Posterior vena cava (tissue), 2 donors: Measurements from ENCODE around the gene NKAIN2. TPM values are rescaled to one million over a fixed set of nuclear protein-coding genes. Genes with fewer than 3 reads are reported as not detected.
"Not testable (repeated sequence)": the region's sequence is repeated elsewhere in the genome, so short reads cannot be mapped to it uniquely, and the experiment has no call there.

Source experiments
- DNase-seq: peaks from one replicate; pipeline ENCODE4 v3.0.0-alpha.2; 2020; ENCODE audit warnings: low spot score
- intact Hi-C, 2 donors: fragments of 100-400 bp; cut with DNase I; formaldehyde crosslinking; loops; one replicate each; pipeline versions ENCODE4 v1.14.1 to v1.14.2; 2022 to 2023
- total RNA-seq, 2 donors: library from RNA; stranded (reverse); fragmentation: NEBNext Ultra II Directional; extraction: Animal tissue kit (Norgen Biotek cat#: 25700); gene quantifications; one replicate each; pipeline ENCODE4 v1.2.1, GENCODE V29; 2021
- donor health status: DM: yes; HTN: yes; CAD: no.
- donor health status: DM: yes; HTN: yes; CAD: no.

Gene NKAIN2
- total RNA-seq, 2 donors from 2014 or later, result 0.23 to 0.81 TPM

- DNase-seq, result no peak
- intact Hi-C loops, result no loop called here
Observed at GRCh38 chr6:124560873-124561567, 757.4 kb downstream of the NKAIN2 start.

- no peak for DNase-seq
- intact Hi-C loops, result no loop called here
Observed at GRCh38 chr6:124561635-124562130, 758.0 kb downstream of the NKAIN2 start.

DNA sequence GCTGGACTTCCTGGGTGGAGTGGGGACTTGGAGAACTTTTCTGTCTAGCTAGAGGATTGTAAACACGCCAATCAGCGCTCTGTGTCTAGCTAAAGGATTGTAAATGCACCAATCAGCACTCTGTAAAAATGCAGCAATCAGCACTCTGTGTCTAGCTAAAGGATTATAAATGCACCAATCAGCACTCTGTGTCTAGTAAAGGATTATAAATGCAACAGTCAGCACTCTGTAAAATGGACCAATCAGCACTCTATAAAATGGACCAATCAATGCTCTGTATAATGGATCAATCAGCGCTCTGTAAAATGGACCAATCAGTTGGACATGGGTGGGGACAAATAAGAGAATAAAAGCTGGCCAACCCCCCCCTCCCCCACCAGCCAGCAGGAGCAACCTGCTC is 760.5 kb downstream of the NKAIN2 start:
- DNase-seq, intact Hi-C loops: not testable (repeated sequence)

GRCh38 chr6:124567401-124567800 is 763.7 kb downstream of the NKAIN2 start:
- intact Hi-C loops, result no loop called here
- no peak for DNase-seq

DNA sequence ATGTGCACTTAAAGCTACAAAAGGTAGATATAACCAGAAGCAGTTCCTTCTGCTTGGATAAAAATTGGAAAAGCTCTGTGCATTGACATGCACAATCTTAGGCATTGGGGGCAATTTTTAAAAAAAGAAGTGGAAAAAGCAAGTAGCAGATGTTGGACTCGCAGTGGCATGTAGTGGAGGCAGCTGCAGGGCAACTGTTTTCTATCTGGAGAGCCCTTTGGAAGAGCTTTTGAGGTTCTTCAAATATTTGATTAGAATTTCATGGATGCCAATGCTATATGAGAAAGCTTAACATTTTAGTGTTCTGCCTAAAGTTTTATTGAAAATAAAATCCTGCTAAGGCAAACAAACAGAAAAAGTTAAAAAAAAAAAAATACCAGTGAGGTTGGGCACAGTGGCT is 770.3 kb downstream of the NKAIN2 start:
- intact Hi-C loops, result no loop called here
- no peak for DNase-seq

DNA sequence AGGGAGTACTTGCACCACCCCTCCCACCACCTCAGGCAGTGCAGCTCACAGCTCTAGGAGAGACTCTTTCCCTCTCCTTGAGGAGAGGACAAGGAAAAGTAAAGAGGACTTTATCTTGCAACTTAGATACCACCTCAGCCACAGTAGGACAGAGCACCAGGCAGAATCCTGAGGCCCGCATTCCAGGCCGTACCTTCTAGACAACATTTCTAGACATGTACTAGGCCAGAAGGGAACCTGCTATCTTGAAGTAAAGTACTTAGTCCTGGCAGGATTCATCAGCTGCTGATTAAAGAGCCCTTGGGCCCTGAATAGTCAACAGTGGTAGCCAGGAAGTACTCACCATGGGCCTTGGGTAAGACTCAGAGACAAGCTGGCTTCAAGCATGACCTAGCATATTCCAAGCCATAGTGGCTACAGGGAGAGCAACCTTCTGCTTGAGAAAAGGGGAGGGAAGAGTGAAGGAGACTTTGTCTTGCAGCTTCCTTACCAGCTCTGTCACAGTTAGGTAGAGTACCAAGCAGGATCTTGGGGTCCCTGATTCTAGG is 774.1 kb downstream of the NKAIN2 start:
- DNase-seq, result no peak
- intact Hi-C loops, result no loop called here

DNA sequence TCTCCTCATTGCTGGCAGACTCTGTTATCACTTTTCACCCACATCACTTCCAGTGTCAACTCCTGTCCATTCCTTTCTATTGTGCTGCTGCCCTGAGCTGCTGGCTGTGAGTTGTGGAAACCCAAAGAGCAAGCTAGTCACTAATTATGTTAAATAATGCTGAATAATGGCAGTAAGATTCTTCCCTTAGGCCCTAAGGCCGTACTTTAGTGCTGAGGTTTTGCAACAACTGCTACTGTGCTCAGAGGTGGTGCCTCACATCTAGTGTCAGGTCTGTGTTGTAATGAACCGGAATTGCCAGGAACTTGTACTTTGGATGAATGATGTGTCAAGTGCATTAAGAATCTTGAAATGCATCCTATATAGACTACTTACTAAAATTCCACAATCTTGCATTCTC is 786.3 kb downstream of the NKAIN2 start:
- intact Hi-C loops, result no loop called here
- no peak for DNase-seq

DNA sequence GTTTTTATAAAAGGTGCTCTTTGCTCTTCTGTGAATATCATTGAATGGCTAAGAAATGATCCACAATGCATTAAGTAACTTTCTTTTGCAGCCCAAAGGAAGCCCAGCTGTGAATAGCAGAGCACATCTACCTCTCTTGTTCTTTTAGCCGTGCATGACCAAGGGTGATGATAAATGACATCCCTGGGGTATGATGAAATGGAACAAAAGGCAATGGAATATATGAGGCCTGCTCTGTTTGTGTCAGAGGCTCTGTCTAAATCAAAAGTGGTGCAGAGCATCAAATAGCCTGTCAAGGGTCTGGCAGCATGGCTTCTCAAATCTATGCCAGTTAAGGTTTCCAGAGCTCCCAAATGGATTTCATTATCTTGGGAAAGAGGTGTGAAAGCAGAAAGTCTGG is 796.0 kb downstream of the NKAIN2 start:
- no peak for DNase-seq
- intact Hi-C loops, result no loop called here

- intact Hi-C loops, result no loop called here
- no peak for DNase-seq
Observed at GRCh38 chr6:124604719-124605118, 801.1 kb downstream of the NKAIN2 start.

GRCh38 chr6:124607119-124607627 is 803.5 kb downstream of the NKAIN2 start:
- no peak for DNase-seq
- intact Hi-C loops, result no loop called here

DNA sequence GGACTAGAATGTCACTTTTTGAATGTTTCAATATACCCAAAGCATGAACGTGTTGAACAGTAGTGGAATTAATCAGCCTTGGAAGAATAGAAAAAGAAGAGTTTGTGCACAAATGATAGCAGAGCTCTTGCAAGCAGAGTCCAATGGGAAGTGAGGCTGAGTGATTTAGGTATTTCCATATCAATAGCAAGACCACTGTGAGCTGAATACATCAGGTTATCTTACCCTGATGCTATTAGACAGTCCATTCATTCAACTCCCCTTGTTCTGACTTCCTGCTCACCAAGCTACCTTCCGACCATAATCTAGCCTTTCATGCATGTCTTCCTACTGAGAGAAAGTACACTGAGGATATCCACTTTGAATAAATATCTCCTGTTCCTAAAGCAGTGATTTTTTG is 809.4 kb downstream of the NKAIN2 start:
- DNase-seq, result no peak
- intact Hi-C loops, result no loop called here

DNA sequence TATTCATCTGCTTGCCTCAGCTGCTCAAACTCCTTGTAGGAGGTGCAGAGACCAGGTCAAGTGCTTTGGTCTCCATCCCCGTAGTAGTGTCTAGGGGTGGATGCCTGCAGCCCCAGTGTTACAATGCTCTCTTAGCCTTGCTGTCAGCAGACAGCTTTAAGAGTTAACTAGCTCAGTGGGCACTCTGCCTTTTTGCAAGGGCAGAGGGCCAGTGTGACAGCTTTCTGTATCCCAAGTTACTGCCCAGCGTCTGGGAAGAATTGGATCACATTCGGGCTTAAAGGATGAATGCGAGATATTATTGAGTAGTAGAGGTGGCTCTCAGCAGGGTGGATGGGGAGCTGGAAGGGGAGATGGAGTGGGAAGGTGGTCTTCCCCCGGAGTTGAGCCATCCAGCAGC is 818.7 kb downstream of the NKAIN2 start:
- no peak for DNase-seq
- intact Hi-C loops, result no loop called here

GRCh38 chr6:124633655-124634054 is 830.0 kb downstream of the NKAIN2 start:
- no peak for DNase-seq
- intact Hi-C loops, result no loop called here

DNA sequence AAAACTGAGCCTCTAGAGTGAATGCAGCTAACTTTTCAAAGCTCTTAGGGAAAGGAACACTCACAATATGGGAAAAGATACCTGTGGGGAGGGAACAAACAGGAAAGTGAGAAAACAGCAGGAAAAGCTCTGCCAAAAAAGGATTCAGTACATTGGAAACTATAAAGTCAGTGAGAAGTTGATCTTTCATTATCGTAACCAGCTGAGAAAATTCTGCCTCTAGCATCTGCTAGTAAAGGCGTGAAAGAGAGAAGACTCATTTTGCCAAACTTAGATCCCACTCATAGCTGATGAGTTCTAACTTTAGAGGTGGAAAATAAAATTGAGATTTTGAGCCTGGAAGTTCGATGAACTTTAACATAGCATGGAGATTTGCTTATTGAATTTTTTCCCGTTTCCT is 836.8 kb downstream of the NKAIN2 start:
- no peak for DNase-seq
- intact Hi-C loops, result no loop called here

DNA sequence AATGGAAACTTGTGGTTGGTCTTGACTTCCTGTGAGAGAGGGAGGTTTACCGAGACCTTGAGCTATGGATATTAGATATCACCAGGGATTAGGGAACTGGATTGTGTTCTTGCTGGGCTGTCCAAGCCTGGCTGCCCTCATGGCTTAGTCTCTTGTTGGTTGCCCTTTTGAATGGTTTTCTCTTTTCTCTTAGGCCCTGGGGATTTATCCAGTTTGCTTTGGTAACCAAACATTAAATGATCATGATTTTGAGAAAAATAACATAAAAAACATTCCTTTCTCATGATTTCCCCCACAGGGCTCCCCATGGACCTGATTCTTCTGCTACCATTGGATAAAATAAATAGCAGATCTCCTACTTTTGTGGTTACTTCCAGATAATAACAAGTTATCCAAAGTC is 852.2 kb downstream of the NKAIN2 start:
- intact Hi-C loops, result no loop called here

DNA sequence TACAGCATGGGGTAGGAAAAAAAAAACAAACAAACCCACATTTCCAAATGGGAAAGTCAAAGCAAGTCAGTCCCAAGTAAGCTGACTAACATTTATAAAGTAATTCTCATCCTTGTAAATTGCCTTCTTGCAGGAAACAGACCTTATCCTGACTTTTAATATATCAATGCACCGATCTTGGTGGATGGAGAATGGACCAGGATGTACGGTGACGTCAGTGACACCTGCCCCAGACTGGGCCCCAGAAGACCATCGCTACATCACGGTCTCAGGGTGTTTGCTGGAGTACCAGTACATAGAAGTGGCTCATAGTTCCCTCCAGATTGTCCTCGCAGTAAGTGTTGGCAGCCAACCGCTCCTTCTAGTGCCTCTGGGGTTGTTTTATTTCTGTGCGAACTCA is 854.4 kb downstream of the NKAIN2 start:
- intact Hi-C loops, result no loop called here
- DNase-seq, result no peak

More for the DNA sequence above, 852.2 kb downstream of the NKAIN2 start:
- no peak for DNase-seq

DNA sequence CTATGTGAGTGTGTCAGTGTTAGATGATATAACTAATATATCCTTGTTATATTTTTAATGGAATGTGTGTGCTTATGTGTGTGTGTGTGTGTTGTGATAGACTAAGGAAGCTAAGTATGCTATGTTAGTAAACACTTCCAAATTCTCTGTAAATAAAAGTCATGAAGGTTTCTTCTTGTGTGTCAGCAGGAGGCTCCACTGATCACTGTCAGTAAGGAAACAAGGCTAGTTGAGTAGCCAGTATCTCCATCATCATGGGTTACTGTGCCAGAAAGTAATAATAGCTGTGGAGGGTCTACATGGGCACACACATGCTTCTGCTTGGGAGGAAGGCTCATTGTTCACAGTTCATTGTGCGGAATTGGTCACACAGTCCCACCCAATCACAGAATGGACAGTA is 855.8 kb downstream of the NKAIN2 start:
- intact Hi-C loops, result no loop called here
- DNase-seq, result no peak

GRCh38 chr6:124660185-124660584 is 856.5 kb downstream of the NKAIN2 start:
- intact Hi-C loops, result no loop called here
- no peak for DNase-seq

DNA sequence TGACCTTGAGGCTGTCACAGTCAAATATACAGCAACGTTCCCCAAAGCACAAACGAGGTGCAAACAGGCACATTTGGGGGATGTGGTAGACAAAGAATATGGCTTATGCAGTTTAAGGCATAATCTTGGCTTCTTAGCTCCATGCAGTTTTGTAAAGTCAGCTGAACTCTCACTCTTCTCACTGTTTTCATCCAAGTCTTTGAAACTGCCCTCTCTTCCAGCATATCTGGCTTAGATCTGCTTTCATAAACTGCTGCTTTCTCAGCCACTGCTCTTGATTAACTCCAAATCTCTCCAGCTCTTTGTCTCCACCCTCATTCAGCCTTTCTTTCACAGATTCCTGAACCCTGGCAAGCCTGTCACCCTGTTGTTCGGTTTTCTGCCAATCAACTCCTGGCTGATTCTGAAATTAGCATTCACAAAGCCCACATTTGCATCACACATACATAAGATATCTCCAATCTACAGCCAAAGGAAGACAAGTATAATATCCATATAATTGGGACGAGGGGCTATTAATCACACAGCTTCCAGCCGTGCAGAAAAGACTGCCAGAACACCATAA is 857.5 kb downstream of the NKAIN2 start:
- intact Hi-C loops, result no loop called here
- DNase-seq, result no peak

DNA sequence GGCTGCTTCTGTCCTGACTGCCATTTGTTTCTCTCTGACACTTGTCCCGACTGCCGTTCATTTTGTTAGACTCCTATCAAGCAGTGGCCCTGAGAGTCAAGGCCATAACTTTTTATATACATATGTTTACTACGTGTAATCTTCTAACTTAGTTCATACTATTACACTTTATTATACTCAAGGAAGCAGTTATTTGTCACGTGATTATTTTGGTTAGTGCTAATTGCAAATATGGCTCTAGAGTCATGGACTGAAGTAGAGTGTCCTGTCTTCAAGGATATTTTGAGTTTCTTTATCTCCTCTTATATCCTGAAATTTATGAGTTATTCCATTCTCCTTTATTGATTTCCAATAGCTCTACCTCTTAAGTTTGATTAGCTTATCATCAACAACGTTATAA is 864.4 kb downstream of the NKAIN2 start:
- DNase-seq, result no peak
- intact Hi-C loops, result no loop called here
